ENCODE results near the gene PLA2R1.

DNA sequence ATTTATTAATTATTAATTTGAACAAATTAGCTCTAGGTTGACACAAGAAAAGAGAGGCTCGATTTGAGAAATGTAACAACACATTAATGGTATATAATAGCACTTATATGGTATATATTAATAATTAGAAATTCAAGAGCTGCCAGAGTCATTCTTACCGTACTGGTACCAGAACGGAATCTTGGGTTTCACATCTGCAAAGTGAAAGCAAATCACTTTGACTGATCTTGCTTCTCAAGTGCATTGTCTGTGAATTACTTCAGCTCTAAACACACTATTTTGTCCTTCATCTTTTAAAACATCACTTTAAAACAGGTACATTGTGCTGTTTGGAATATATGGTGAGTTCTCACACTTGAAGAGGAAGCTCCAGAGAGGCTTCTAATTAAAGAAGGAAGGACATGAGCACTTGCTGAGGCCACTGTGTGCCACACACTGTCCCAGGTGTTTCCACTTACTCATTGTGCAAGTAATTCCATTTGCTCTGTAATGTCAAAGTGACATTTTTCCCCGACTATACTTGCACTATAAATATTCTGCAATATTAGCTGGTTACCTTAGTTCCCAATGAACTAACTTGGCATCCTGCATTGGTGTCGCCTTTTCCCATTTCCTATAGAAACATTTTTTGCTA is 85.8 kb downstream of the PLA2R1 start:
- TF ChIP-seq, protein P1, sequence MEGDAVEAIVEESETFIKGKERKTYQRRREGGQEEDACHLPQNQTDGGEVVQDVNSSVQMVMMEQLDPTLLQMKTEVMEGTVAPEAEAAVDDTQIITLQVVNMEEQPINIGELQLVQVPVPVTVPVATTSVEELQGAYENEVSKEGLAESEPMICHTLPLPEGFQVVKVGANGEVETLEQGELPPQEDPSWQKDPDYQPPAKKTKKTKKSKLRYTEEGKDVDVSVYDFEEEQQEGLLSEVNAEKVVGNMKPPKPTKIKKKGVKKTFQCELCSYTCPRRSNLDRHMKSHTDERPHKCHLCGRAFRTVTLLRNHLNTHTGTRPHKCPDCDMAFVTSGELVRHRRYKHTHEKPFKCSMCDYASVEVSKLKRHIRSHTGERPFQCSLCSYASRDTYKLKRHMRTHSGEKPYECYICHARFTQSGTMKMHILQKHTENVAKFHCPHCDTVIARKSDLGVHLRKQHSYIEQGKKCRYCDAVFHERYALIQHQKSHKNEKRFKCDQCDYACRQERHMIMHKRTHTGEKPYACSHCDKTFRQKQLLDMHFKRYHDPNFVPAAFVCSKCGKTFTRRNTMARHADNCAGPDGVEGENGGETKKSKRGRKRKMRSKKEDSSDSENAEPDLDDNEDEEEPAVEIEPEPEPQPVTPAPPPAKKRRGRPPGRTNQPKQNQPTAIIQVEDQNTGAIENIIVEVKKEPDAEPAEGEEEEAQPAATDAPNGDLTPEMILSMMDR (conservative IDR thresholded peaks at IDR 0.05; ENCODE audit: low read depth, low read length), result no peak
- TF ChIP-seq EZH2 (IDR thresholded peaks at IDR 0.05; ENCODE audit: low read length, unreplicated experiment) (no peak), EZH2phosphoT487 (IDR thresholded peaks at IDR 0.05; ENCODE audit: borderline replicate concordance, low read length) (no peak)

Data from PC-3 (cell line).